Activated CD4-positive, alpha-beta T cell treated with anti-CD3 and anti-CD28 coated beads, Interleukin-2, Interleukin-6, amounts not matched to agents 100 ng/mL and 50 ng/mL, durations not matched to agents 16 hours and 8 hours (primary cell): ENCODE results near the gene SETD1A.
"Not testable (repeated sequence)": the region's sequence is repeated elsewhere in the genome, so short reads cannot be mapped to it uniquely, and the experiment has no call there.

Experiments
- DNase-seq: peaks from one replicate; pipeline ENCODE4 v3.0.0-alpha.2; 2020

SETD1A gene

DNA sequence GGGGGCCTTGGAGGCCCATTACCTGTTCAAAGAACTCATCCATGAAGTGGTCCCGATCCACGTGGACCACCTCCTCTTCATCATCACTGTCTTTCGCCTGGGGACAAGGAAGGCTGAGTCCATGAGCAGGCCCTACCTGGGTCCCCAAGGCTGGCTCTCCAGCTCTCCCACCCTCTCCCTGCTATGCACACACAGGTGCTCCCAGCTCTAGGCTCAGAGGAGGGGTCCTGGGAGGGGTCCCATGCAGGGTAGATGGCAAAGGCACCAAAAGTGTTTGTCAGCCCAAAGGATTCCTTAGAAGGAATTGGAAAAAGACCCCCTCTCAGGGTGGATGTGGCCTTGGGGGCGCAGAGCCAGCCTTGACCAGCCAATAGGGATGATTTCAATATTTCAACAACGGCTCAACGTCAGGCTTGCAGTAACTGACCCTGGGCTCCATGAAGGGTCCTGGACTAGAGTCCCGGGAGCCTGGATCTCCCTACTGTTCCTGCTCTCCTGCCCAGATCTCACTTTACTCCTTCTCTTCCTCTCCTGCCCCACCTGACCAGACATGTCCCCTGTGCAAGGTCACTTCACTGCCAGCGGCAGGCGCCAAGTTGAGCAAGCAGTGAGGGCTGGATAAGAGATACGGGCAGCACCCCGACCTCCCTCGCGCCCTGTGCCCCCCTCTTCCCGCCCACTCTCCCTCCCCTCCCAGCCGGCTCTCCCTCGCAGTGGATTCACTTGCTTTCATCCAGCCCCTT, 44.1 kb downstream of the SETD1A start:
- DNase-seq: no peak

DNA sequence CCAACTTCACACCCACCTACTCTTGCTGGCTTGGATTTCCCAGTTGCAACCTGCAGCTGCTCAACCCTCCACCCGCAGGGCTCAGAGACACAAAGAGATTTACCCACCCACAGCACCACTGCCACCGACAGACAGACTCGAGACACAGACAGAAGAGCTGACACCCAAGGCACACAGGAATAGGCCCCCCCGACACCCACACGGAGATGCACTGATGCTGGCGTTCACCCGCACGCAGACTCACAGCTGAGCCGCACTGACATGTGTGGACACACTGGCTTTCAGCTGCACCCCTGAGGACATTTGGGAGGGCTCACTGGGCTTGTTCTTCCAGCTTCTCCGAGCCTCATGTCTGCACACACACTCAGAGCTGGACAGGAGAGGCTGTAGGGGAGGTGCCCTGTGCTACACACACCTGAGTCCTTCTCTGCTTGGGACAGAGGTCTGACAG, 44.7 kb downstream of the SETD1A start:
- DNase-seq: no peak

DNA sequence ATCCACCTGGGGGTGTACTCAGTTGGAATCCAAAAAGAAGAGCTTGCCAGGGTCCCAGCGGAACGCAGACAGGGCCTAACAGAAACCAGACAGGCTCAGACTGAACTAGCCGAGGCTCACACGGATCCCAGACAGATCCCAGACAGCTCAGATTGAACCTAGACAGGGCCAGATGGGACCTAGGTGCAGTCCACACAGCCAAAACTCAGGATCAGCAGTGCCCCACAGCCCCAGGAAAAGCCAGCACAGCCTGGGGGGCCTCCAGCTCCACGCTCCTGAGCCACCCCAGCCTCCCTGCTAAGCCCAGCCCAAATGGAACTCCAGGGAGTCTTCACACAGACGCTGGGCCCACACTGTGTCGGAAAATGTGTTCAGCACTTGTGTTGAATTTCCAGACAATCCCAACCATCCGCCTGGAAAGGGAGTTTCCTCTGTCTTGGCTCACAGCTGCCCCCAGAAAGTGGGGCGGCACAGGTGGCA, 45.3 kb downstream of the SETD1A start:
- no peak for DNase-seq

DNA sequence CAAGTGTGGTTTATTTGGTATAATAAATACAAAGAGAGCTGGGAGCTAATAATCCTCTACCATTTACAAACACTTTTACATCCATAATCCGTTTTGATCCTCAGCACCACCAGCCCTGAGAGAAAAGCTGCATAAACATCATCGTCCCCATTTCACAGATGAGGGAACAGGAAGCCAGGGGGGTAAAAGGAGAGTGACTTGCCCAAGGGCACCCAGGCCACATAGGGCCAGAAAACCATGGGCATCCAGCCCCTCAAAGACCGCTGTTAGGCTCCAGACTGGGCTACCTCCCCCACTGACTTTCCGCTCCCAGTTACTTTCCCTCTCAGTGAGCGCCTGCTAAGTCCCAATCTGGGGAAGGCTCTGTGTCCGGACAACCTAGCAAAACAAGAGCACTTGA, 46.2 kb downstream of the SETD1A start:
- no peak for DNase-seq

DNA sequence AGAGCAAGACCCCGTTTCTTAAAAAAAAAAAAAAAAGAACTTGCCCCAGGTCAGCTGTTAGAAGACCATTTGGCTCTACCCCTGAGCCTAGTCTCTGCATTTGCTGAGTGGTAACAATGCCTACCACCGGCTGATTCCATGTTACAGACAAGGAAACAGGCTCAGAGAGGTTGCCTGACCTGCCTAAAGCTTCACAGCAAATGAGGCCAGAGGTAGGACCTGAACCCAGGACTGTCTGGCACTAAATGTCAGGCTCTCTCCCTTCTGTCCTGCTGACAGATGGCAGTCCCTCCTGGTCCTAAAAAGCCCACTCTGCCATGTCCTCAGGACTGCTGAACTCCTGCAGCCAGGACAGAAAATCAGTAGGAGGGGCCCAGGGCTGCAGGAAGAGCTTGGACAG, 47.1 kb downstream of the SETD1A start:
- DNase-seq: no peak

DNA sequence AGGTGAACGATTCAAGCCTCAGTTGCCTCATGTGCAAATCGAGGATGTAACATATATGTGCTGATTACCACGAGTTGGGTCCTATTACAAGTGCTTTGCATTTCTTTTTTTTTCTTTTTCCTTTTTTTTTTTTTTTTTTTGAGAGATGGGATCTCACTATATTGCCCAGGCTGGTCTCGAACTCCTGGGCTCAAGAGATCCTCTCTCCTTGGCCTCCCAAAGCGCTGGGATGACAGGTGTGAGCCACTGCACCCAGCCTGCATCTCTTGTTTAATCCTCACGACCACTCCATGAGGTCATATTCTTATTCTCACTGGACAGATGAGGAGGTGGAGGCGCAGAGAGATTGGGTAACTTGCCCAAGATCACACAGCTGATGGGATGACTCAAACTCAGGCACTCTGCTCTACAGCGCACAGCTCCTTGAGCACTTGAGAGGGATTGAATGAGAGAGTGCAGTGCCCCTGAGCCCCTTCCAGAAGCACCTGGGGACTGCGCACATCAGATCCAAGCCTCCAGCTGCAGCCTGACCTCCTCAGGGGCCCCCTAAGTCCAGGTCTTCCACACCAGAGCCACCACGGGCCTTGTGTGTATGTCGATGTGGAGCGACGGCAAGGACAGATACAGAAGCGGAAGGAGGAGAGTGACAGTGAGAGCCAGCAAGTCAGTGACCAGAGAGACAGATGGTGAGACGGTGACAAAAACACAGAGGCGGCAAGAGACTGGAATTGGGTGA, 48.0 kb downstream of the SETD1A start:
- DNase-seq: no peak

DNA sequence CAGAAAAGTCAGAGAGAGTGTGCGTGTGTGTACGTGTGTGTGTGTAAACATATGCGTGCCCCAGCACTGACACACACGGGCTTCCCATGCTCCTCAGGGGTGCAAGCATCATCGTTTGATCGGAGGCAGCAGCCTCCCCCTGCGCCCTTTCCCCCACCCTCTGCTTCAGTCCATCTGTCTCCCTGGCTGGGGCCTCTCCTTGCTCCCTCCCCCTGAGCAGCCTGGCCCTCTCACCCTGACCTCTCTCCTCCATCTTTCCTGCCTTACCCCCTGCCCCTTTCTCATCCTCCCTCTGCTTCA, 48.5 kb downstream of the SETD1A start:
- DNase-seq: no peak

DNA sequence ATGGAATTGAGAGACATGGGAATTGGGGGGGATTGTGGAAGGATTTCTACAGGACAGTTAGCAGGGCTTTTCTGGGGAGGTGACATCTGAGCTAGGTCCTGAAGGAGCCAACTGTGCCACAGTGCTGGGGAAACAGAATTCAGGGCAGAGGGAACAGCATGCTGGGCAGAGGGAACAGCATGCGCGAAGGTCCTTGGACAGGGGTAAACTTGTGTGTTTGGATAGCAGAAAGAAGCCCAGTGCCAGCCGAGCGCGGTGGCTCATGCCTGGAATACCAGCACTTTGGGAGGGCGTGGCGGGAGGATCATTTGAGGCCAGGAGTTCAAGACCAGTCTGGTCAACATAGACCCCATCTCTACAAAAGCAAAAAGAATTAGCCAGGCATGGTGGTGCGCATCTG, 49.0 kb downstream of the SETD1A start:
- DNase-seq: no peak

DNA sequence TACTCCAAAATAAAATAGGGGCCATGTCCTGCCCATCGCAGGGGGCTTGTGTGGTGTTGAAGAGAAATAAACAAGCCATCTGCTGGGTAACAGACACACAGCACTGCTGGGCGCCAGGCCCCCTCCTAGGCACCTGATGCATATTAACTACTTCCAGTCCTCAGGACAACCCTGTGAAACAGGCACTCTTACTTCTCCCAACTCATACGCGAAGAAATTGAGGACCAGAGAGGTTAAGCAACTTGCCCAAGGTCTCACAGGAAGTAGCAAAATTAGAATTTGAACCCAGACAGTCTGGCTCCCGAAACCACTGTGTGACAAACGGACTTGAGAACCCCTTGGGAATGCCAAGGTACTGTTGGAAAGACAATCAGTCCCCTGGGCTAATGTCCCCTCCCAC, 50.1 kb downstream of the SETD1A start:
- DNase-seq: no peak

DNA sequence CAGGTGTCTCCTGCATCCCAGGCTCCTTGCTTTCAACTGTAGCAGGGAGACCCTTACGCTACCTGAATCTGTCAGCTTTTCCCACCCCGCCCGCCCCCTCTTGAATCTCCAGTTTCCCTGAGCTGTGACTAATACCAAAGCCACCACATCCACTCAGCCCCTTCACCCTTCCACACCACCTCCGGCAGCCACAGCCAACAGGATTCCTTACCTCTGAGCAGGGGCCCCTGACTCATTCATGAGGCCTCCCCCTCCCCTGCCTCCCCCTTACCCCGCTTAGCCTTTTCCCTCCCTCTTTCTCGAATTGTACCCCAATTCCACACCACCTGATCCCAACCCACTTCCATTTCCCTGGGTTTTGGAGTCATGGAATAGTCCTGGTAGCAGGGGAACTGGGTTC, 50.6 kb downstream of the SETD1A start:
- DNase-seq: no peak

DNA sequence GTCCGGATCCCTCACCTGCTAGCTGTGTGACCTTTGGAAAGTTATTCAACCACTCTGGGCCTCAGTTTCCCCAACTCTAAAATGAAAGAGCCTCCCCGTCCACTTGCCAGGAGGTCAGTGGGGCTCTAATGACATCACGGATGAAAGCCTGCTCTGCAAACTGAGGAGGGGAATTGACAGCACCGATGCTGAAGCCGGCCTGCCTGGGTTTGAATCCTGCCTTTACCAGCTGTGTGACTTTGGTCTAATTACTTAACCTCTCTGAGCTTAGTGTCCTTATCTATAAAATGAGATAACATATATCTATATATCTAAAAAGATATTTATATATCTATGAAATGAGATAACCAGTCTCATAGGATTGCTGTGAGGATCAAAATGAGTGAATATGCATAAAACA, 51.0 kb downstream of the SETD1A start:
- DNase-seq: no peak

DNA sequence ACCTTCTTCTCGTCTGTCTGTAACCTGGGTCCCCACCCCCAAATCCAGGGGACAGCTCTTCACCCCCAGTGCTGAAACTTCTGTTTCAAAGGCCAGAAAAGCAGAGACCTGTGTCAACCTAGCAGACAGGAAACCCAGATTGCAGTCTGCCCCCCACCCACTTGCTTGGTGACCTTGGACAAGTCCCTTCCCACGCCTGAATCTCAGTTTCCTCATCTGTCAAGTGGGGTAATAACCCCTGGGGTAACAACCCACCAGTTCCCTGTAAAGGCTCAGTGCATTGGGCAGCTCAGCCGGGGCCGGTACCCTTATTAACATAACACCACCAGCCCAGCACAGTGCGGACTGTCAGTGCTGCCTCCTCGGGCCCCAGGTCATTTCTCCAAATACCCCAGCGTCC, 51.6 kb downstream of the SETD1A start:
- no peak for DNase-seq

DNA sequence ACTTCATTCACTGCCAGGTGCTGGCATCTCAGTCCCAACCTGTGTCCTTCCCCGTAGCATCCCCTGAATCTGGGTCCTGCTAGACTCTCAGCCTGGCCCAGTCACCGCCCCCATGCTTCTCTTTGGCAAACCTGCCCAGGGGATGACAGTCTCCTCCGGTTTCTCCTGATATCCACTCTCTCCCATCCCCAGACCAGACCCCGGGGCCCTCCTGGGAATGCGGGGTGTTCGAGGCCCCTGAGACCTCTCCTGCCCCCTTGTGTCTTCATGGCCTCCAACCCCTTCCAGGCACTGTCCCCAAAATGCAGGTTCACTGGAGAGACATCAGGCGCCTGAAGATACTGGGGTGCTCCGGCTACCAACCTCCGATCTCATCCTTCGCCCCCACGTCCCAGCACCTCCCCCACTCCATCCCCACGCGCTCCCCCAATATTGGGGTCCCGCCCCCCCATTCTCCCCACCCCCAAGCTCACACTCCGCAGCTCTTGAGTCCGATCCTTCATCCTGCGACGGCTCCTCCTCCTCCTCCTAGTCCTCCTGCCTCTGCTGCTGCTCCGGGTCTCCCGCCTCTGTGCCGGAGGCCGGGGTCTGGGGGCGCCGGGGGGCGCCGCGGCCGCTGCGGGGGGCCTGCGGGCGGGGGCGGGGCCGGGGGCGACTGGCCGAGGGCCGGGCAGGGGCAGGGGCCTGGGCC, 52.5 kb downstream of the SETD1A start:
- no peak for DNase-seq

DNA sequence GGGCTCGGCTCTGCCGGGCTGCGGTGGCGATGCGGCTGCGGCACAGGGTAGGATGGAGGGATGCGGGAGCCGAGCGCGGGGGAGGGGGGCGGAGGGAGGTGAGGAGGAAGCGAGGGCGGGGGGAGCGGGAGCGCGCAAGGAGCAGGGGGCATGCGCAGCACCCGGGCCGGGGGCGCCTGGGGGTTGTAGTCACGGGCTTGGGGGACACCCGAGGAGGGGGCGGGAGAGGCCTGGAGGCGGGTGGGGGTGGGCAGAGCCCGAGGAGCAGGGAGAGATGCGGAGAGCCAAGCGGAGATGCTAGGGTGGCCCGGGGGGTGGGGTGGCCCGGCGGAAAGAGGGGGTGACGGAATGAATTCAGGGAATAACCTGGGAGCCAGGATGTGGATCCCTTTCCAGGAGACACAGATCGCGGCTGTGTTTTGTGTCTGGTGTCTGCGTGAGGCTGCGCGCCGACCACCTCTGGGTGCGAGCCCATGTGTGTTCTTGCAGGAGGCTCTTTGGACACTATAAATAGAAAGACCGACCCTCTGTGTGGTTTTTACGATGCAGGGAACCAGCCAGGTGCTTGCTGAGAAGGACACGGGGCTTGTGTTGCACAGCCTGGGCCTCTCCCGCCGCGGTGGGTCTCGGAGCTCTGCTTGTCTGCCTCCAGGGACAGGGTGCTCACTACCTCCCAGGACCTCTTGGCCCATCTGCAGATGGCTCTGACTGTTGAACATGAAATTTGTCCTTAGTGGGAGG, 53.2 kb downstream of the SETD1A start, which contains the start of gene STX1B:
Gene STX1B (minus strand): TSS at position 54 of the 741 bp plus-strand sequence. CDS start 242 bp downstream, outside the sequence.
- DNase-seq: no peak

DNA sequence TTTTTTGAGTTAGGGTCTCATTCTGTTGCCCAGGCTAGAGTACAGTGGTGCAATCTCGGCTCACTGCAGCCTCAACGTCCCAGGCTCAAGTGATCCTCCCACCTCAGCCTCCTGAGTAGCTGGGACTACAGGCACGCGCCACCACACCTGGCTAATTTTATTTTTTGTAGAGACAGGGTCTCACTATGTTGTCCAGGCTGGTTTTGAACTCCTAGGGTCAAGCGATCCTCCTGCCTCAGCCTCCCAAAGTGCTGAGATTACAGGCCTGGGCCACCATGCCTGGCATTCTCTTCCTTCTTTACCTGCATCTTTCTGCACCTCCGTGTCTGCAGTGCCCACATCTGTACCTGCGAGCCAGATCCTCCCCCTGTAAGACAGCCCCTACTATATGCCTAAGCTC, 54.3 kb downstream of the SETD1A start:
- not testable (repeated sequence) for DNase-seq

DNA sequence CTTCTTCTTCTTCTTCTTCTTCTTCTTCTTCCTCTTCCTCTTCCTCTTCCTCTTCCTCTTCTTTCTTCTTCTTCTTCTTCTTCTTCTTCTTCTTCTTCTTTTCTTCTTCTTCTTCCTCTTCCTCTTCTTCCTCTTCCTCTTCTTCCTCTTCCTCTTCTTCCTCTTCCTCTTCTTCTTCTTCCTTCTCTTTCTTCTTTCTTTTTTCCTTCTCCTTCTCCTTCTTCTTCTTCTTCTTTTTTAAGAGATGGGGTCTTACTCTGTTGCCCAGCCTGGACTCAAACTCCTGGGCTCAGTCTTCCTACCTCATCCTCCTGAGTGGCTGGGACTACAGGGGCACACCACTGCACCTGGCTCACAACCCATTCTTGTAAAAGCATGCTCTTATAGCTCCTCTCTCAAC, 55.7 kb downstream of the SETD1A start:
- DNase-seq: not testable (repeated sequence)

DNA sequence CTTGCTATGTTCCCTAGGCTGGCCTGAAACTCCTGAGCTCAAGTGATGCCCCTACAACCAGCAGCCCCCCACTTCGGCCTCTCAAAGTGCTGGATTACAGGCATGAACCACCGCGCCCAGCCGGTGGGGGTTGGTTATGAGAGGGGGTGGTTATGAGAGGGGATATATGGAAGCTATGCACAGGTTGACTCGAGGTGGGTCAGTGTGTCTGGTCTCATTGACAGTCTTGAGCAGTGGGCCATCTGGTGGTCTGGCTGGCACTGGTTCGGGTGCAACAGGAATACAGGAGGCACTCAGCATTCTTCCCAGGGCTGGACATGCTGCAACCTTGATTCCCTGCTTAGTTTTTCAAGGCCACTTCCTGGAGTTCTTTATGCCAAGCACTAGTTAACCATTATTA, 58.5 kb downstream of the SETD1A start:
- DNase-seq: no peak

DNA sequence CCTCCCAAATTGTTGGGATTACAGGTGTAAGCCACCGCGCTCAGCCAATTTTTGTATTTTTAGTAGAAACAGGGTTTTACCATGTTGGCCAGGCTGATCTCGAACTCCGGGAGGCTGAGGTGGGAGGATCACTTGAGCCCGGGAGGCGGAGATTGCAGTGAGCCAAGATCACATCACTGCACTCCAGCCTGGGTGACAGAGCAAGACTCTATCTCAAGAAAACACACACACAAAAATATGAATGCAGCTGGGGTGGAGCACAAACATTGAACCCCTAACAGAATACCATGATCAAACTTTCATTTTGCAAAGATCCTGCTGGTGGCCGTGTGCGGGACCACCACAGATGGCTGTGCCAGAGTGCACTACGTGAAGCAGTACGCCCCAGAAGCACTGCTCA, 60.2 kb downstream of the SETD1A start:
- not testable (repeated sequence) for DNase-seq

DNA sequence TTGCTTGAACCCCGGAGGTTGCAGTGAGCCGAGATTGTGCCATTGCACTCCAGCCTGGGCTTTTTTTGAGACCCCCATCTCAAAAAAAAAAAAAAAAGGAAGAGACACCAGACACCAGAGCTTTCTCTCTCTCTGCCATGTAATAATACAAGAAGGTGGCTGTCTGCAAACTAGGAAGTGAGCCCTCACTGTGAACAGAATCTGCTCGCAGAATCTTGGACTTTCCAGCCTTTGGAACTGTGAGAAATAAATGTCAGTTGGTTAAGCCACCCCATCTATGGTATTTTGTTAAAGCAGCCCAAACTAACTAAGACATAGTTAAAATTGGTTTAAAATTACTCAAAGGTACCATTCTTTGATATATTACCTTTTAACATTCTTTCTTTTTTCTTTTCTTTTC, 63.0 kb downstream of the SETD1A start:
- no peak for DNase-seq

DNA sequence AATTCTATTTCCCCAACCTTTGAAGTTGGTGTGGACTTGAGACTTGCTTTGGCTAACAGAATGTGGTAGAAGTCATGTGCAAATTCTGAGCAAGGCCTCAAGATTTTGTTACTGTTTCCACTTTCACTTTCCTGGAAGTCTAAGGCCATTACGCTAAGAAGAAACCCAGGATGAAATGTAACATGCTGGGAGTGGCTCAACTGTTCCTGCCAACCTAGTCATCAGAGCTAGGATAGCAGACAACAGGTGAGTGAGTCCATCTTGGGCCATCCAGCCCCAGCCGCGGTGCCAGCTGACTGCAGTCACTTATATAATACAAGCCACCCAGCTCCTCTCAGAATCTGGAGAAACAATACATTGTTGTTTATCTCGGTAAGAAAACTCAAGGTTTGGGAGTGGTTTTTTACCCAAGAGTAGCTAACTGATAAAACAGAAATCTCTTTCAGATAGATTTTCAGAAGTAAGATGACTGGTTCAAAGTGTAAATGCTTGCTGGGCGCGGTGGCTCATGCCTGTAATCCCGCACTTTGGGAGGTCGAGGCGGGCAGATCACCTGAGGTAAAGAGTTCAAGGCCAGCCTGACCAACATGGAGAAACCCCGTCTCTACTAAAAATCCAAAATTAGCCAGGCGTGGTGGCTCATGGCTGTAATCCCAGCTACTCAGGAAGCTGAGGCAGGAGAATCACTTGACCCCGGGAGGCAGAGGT, 65.1 kb downstream of the SETD1A start:
- no peak for DNase-seq

DNA sequence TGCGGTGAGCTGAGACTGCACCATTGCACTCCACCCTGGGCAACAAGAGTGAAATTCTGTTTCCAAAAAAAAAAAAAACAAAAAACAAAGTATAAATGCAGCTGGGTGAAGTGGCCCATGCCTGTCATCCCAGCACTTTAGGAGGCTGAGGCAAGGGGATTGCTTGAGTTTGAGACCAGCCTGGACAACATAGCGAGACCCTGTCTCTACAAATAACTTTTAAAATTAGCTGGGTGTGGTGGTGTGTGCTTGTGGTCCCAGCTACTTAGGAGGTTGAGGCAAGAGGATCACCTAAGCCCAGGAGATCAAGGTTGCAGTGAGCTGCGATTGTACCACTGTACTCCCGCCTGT, 65.7 kb downstream of the SETD1A start:
- DNase-seq: no peak

DNA sequence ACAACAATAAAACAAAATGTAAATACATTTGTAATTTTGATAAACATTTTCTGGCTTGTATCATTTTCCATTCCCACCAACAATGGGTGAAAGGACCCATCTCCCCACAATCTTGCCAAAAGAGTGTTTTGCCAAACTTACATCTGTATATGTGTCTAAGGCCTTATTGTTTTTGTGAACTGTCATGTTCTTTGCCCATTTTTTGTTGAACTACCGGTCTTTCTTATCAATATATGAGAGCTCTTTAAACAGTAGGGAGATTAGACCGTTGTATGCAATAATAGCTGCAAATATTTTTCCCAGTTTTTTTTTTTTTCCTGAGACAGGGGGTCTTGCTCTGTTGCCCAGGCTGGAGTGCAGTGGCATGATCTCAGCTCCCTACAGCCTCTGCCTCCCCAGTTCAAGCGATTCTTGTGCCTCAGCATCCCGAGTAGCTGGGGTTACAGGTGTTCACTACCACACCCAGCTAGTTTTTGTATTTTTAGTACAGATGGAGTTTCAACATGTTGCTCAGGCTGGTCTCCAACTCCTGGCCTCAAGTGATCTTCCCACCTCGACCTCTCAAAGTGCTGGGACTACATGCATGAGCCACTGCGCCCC, 66.2 kb downstream of the SETD1A start:
- DNase-seq: no peak
